ENCODE data around the gene RHBDD3.
"Not testable (repeated sequence)": the region's sequence is repeated elsewhere in the genome, so short reads cannot be mapped to it uniquely, and the experiment has no call there.

Gene RHBDD3

DNA sequence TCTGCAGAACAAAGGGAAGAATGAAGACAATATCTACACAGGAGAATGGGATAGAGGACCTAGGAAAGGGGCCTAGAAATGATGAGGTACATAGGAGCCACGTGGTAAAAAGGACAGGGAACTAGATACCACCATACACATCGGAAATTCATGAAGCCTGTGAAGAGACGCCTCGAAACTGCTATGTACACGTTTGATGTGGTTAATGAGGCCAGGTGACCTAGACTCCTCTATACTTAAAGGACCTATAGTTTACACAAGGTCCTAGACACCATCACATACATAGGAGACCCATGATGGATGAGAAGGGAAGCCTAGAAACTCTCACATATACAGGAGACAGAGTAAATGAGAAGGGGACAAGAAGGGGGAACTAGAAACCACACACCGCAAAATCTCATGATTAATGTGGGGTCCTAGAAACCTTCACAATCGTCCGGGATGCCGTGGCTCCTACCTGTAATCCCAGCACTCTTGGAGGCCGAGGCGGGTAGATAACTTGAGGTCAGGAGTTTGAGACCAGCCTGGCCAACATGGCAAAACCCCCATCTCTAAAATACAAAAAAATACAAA lies 23.8 kb downstream of the RHBDD3 start:
- TF ChIP-seq, protein P1, sequence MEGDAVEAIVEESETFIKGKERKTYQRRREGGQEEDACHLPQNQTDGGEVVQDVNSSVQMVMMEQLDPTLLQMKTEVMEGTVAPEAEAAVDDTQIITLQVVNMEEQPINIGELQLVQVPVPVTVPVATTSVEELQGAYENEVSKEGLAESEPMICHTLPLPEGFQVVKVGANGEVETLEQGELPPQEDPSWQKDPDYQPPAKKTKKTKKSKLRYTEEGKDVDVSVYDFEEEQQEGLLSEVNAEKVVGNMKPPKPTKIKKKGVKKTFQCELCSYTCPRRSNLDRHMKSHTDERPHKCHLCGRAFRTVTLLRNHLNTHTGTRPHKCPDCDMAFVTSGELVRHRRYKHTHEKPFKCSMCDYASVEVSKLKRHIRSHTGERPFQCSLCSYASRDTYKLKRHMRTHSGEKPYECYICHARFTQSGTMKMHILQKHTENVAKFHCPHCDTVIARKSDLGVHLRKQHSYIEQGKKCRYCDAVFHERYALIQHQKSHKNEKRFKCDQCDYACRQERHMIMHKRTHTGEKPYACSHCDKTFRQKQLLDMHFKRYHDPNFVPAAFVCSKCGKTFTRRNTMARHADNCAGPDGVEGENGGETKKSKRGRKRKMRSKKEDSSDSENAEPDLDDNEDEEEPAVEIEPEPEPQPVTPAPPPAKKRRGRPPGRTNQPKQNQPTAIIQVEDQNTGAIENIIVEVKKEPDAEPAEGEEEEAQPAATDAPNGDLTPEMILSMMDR (IDR thresholded peaks at IDR 0.05; ENCODE audit: low read depth, low read length), result no peak
- DNase-seq (ENCODE audit: extremely low read depth, low read depth), result no peak

DNA sequence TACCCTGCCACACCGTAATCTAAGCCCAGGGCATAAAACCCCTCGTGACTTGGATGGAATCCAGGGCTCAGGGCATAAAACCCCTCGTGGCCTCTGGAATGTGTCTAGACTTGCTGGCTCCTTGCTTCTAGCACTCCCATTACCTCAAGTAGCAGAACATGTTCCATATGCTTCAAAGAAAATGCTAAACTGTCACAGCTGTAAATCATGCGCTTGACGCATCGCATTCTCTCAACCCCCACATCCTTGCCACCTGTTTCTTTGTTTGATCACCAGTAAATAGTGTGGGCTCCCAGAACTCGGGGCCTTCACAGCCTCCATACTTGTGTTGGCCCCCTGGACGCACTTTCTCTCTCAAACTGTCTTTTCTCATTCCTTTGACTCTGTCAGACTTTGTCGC lies 27.3 kb downstream of the RHBDD3 start:
- DNase-seq (ENCODE audit: extremely low read depth, low read depth), result not testable (repeated sequence)

DNA sequence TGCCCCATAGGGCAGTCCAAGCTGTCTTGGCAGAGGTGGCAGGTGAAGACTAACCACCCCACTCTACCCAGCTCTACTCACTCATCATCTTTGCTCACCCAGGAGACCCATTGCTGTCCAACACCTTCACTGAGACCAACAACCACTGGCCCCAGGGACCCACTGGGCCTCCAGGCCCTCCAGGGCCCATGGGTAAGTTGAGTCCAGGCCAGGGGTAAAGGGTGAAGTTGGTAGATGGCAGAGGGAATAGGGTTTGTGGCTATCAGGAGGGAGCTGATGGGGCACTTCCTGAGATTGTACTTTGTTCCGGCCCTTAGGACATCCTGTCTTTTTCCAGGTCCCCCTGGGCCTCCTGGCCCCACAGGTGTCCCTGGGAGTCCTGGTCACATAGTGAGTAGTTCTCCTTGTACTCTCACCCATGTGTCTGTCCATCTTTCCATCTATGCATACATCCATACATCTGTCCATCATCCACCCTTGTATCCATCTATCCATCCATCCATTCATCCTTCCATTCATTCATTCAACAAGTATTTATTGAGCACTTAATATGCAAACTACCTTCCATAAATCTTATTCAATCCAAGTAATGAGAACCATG lies 34.4 kb downstream of the RHBDD3 start:
- TF ChIP-seq, protein P1 (IDR thresholded peaks at IDR 0.05; ENCODE audit: low read depth, low read length), result no peak
- no peak for DNase-seq (ENCODE audit: extremely low read depth, low read depth)

DNA sequence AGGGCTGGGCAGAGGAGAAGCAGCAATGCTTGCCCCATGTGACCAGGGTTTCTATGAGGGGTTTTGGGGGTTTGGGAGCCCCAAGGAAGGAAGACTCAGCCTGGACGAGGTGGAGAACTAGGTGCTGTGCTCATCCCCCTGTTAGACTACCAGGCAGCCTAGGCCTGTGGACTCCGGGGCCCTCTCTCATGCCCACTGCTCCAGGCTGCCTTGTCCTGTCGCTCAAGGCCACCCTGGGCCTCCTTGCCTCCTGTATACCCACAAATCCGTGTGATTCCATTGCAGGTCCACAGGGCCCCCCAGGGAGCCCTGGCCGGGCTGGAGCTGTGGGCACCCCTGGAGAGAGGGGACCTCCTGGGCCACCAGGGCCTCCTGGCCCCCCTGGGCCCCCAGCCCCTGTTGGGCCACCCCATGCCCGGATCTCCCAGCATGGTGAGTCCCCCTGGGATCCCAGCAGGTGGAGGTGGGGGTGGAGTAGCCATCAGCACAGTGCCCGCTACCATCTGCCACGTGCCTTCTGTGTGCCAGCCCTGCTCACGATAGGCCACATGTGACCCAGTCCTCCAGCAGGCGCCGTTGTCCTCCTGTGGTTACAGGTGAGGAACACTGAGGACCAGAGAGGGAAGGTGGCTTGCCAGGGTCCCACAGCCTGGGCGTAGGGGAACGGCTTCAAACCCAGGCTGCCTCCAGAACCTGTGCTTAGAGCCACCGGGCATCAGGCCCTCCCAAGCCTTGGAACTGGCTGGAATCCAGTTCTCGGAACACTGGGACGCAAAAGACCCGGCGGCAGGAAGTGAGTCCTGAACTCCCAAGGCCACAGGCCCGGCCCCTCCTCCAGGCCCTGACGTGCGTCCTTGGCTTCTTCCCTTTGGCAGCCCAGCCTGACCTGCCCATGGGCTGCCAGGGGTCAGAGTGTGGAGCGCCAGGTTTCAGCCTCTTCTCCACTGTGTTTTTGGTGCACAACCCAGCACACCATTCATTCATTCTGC lies 35.5 kb downstream of the RHBDD3 start:
- TF ChIP-seq, protein P1 (IDR thresholded peaks at IDR 0.05; ENCODE audit: low read depth, low read length), result no peak
- DNase-seq (ENCODE audit: extremely low read depth, low read depth), result no peak

DNA sequence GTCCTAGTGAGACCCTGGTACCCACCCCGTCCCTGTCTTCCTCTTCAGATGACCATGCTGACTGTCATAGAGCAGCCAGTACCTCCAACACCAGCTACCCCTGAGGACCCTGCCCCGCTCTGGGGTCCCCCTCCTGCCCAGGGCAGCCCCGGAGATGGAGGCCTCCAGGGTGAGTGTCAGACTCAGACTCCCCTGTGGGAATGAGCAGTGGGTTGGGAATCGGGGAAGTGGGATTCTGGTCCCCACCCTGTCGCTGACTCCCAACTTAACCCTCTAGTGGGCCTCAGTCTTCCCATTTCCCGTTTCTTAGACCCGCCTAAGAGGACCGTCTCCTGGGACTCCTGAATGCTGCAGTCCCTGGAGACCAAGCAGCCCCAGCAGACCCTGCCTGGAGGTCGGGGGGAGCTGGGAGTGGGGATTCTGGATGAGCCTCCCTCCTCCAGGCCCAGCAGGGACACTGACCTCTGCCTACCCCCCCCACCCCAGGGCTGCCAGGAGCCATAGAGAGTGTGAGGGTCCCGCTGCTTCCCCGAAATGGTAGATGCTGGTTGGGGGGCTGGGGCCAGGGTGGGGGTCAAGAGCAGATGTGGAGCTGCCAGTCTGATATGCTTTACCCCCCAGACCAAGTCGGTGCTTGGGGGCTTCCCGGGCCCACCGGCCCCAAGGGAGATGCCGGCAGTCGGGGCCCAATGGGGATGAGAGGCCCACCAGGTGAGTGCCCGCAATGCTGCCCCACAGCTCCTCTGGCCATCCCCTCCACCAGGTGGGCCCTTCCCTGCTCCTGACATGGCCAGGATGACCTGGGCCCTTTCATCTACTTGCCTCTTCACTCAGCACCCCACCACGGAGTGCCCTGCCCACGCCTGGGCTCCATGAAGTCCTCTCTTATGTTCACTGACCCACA lies 36.6 kb downstream of the RHBDD3 start:
- TF ChIP-seq, protein P1 (IDR thresholded peaks at IDR 0.05; ENCODE audit: low read depth, low read length), result no peak

DNA sequence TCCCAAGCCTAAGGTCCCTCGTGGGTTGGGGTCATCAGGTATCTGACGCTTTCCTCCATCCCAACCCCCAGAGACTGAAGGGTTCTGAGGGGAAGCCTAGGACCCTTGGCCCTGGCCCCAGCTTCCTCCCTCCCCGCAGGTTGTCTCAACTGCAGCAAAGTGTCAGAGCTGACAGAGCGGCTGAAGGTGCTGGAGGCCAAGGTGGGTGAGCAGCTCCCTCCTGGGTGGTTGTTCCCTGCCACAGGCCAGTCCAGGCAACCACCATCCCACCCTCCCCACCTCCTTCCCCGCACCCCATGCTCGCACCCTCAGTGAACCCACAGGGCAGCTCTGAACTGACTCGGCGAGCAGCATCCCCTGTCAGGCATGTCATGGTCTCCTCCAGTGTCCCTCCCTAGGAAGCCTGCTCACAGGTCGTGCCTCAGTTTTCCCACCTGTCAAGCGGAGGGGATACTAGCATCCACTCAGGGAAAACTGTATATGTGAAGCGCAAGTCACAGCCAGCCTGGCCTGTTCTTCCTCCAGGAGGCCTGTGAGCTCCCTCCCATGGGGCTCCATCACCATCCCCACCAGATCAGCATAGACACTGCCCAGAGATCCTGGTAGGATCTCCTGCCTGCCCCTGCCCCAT lies 41.3 kb downstream of the RHBDD3 start:
- TF ChIP-seq, protein P1 (IDR thresholded peaks at IDR 0.05; ENCODE audit: low read depth, low read length), result no peak
- DNase-seq (ENCODE audit: extremely low read depth, low read depth), result no peak

More for the DNA sequence above, 36.6 kb downstream of the RHBDD3 start:
- no peak for DNase-seq (ENCODE audit: extremely low read depth, low read depth)
